Lower lobe of right lung (tissue), 2 donors: Measurements from ENCODE around the gene AP5B1. TPM values are rescaled to one million over a fixed set of nuclear protein-coding genes. Genes with fewer than 3 reads are reported as not detected.

Experiments
- ATAC-seq, 2 donors: fragments of 200-7000 bp; cut with Tn5 transposase; one replicate each; pipeline ENCODE4 v1.9.1; 2020 to 2022; ENCODE audit warnings: mild to moderate bottlenecking in 2 of 2, moderate library complexity in 2 of 2
- DNase-seq: peaks from one replicate; pipeline ENCODE4 v3.0.0-alpha.2; 2020
- H3K27ac ChIP-seq: fragments of 200-600 bp; one replicate; pipeline ENCODE4 v1.8.0; 2022
- H3K27me3 ChIP-seq: fragments of 200-600 bp; one replicate; pipeline ENCODE4 v1.8.0; 2022; ENCODE audit warnings: low read depth
- H3K36me3 ChIP-seq: fragments of 200-600 bp; one replicate; pipeline ENCODE4 v1.8.0; 2022; ENCODE audit warnings: mild to moderate bottlenecking
- H3K4me1 ChIP-seq: fragments of 200-600 bp; one replicate; pipeline ENCODE4 v1.8.0; 2022
- H3K4me3 ChIP-seq: fragments of 200-600 bp; one replicate; pipeline ENCODE4 v1.8.0; 2022; ENCODE audit warnings: mild to moderate bottlenecking
- H3K9me3 ChIP-seq: fragments of 200-600 bp; one replicate; pipeline ENCODE4 v1.8.0; 2022
- CTCF ChIP-seq: fragments of 200-600 bp; IDR thresholded peaks from one replicate; pipeline ENCODE4 v1.8.0; 2022; ENCODE audit warnings: antibody characterized with exemption, mild to moderate bottlenecking
- intact Hi-C: fragments of 100-400 bp; cut with DNase I; formaldehyde crosslinking; loops from one replicate; pipeline ENCODE4 v1.11.0; 2022
- total RNA-seq: library from RNA; stranded (reverse); fragmentation: NEBNext Ultra II Directional; extraction: Animal tissue kit (Norgen Biotek cat#: 25700); gene quantifications from one replicate; pipeline ENCODE4 v1.2.1, GENCODE V29; 2021
- donor health status: DM: no; HTN: yes; CAD: no; lungs with severe emphysema.

AP5B1 gene
- total RNA-seq, 1 donor from 2014 or later = 46.3 TPM

- Histone ChIP-seq H3K36me3 (no peaks in the 10 kb centered on the region), H3K9me3 (no peaks in the 10 kb centered on the region), H3K27me3 (no peaks in the 10 kb centered on the region), H3K4me3 (no peak overlapping the region), H3K27ac (no peak overlapping the region), H3K4me1 (peaks cover 11% of the 10 kb centered on the region)
- intact Hi-C loops = no loop called here
- ATAC-seq (no peak), DNase-seq (peak; percentile 46)
- no peak for TF ChIP-seq CTCF
These were observed 40.3 kb upstream of the AP5B1 start for GRCh38 chr11:65821107-65821506.

- intact Hi-C loops = no loop called here
- Histone ChIP-seq H3K36me3 (no peaks in the 10 kb centered on the region), H3K27me3 (no peaks in the 10 kb centered on the region), H3K4me1 (peaks cover 16% of the 10 kb centered on the region), H3K27ac (peak overlapping the region; percentile 86), H3K4me3 (peak overlapping the region; percentile 74), H3K9me3 (no peaks in the 10 kb centered on the region)
- peak; percentile 100 for TF ChIP-seq CTCF
- peak; percentile 96 for DNase-seq
- ATAC-seq = peak; percentile 95 to 98
These were observed 37.3 kb upstream of the AP5B1 start for GRCh38 chr11:65817835-65818680.

GRCh38 chr11:65817312-65817834 is 36.6 kb upstream of the AP5B1 start:
- ATAC-seq (no peak), DNase-seq (peak; percentile 10)
- no peaks in the 10 kb centered on the region for H3K9me3 ChIP-seq
- intact Hi-C loops = no loop called here
- no peaks in the 10 kb centered on the region for H3K36me3 ChIP-seq
- peaks cover 16% of the 10 kb centered on the region for H3K4me1 ChIP-seq
- no peak for TF ChIP-seq CTCF
- H3K4me3 ChIP-seq = peak overlapping the region; percentile 74
- H3K27me3 ChIP-seq = no peaks in the 10 kb centered on the region
- H3K27ac ChIP-seq = peak overlapping the region; percentile 86

- no peak for TF ChIP-seq CTCF
- H3K27me3 ChIP-seq = no peaks in the 10 kb centered on the region
- ATAC-seq (no peak), DNase-seq (peak; percentile 24)
- H3K4me1 ChIP-seq = peaks cover 16% of the 10 kb centered on the region
- no peaks in the 10 kb centered on the region for H3K36me3 ChIP-seq
- no peaks in the 10 kb centered on the region for H3K9me3 ChIP-seq
- H3K27ac ChIP-seq = peak overlapping the region; percentile 86
- intact Hi-C loops = no loop called here
- peak overlapping the region; percentile 74 for H3K4me3 ChIP-seq
These were observed 35.9 kb upstream of the AP5B1 start for GRCh38 chr11:65816696-65817095.

- intact Hi-C loops = no loop called here
- peak overlapping the region; percentile 18 for H3K27ac ChIP-seq
- no peaks in the 10 kb centered on the region for H3K36me3 ChIP-seq
- ATAC-seq = no peak
- no peaks in the 10 kb centered on the region for H3K9me3 ChIP-seq
- peaks cover 16% of the 10 kb centered on the region for H3K4me1 ChIP-seq
- TF ChIP-seq CTCF = no peak
- DNase-seq = peak; percentile 28
- no peaks in the 10 kb centered on the region for H3K27me3 ChIP-seq
- H3K4me3 ChIP-seq = no peak overlapping the region
These were observed 34.3 kb upstream of the AP5B1 start for GRCh38 chr11:65814986-65815565.
